ENCODE measurements around the gene C2CD3. TPM values are rescaled to one million over a fixed set of nuclear protein-coding genes. Genes with fewer than 3 reads are reported as not detected.
"Not testable (repeated sequence)": the region's sequence is repeated elsewhere in the genome, so short reads cannot be mapped to it uniquely, and the experiment has no call there.

Gene C2CD3
- total RNA-seq, 1 donor from 2014 or later, result 33.1 TPM

DNA sequence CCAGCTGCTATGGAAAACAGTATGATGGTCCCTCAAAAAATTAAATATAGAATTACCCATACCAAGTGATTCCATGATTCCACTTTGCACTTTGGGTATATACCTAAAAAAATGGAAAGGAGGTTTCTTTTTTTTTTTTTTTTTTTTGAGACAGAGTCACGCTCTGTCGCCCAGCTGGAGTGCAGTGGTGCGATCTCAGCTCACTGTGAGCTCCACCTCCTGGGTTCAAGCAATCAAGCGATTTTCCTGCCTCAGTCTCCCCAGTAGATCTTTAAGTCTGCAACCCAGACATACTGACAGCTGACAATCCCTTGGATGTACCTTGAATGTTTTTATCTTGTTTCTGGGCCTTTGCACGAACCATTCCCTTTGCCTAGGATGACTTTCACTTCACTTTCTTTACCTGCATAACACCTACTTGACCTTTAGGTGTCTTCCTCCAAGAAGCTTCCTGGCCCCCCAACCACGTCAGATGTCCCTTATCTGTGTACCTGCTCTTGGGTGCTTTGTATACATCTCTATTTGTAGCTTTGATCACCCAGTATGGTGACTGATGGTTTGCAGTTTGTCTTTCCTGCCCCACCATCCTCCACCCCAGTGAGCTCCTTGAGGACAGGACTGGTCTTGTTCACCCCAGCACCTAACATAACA lies 173.6 kb downstream of the C2CD3 start:
- H3K4me3 Mint-ChIP-seq (ENCODE audit: low read depth), result no peak overlapping the region
- intact Hi-C loops (cut with micrococcal nuclease), result no loop called here
- H3K27ac Mint-ChIP-seq, result peak overlapping the region; percentile 39
- H3K9me3 Mint-ChIP-seq, result no peaks in the 10 kb centered on the region
- peaks cover 20% of the 10 kb centered on the region for H3K36me3 Mint-ChIP-seq (ENCODE audit: low read depth)
- no peak for DNase-seq (ENCODE audit: low spot score)
- H3K27me3 Mint-ChIP-seq (ENCODE audit: low read depth), result no peaks in the 10 kb centered on the region
- H3K4me1 Mint-ChIP-seq (ENCODE audit: low read depth), result peaks cover 48% of the 10 kb centered on the region

DNA sequence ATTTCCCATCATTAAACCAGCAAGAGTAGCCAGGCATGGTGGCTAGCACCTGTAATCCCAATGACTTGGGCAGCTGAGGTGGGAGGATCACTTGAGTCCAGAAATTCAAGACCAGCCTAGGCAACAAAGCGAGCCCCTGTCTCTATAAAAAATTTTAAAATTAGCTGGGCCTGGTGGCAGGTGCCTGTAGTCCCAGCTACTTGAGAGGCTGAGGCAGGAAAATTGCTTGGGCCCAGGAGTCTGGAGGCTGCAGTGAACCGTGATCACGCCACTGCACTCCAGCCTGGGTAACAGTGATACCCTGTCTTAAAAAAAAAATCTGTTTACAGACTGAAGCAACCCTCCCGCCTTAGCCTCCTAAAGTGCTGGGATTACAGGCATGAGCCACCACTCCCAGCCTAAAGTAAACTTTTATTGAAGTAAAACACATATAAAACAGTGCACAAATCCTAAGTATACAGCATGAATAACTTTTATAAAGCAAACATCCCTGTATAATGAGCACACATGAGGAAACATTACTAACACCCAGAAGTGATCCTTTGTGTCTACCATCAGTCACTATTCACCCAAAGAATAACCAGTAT lies 174.5 kb downstream of the C2CD3 start:
- Mint-ChIP-seq H3K27me3 (ENCODE audit: low read depth) (no peaks in the 10 kb centered on the region), H3K36me3 (ENCODE audit: low read depth) (peaks cover 13% of the 10 kb centered on the region), H3K9me3 (no peaks in the 10 kb centered on the region), H3K4me3 (ENCODE audit: low read depth) (peak overlapping the region; percentile 37), H3K27ac (peak overlapping the region; percentile 96), H3K4me1 (ENCODE audit: low read depth) (peaks cover 49% of the 10 kb centered on the region)
- intact Hi-C loops (cut with micrococcal nuclease), result no loop called here
- no peak for DNase-seq (ENCODE audit: low spot score)

DNA sequence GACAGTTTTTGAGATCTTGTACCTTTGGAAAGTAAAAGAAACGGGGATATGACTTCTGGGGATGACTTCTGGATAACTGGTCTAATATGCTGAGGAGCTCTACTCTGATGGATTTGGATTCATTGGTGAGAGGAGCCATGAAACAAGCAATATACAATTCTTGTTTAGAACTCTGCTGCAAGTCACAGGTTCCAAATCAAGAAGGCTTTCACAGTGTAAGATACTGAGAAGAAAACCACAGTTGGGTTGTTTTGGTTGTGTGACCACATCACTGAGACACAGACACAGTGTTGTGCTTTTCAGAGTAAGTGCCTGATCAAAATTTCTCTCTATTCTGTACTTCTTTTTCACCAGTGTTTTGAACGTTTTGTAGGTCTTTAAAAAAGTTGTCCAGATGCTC lies 175.1 kb downstream of the C2CD3 start:
- peak overlapping the region; percentile 37 for H3K4me3 Mint-ChIP-seq (ENCODE audit: low read depth)
- no peaks in the 10 kb centered on the region for H3K9me3 Mint-ChIP-seq
- H3K36me3 Mint-ChIP-seq (ENCODE audit: low read depth), result peaks cover 10% of the 10 kb centered on the region
- H3K4me1 Mint-ChIP-seq (ENCODE audit: low read depth), result peaks cover 49% of the 10 kb centered on the region
- H3K27me3 Mint-ChIP-seq (ENCODE audit: low read depth), result no peaks in the 10 kb centered on the region
- no peak for DNase-seq (ENCODE audit: low spot score)
- intact Hi-C loops (cut with micrococcal nuclease), result loop anchor here (1.0 kb wide), 5 partner anchors 10 to 31 kb away; no protein-coding TSS in a partner anchor
- peak overlapping the region; percentile 96 for H3K27ac Mint-ChIP-seq

DNA sequence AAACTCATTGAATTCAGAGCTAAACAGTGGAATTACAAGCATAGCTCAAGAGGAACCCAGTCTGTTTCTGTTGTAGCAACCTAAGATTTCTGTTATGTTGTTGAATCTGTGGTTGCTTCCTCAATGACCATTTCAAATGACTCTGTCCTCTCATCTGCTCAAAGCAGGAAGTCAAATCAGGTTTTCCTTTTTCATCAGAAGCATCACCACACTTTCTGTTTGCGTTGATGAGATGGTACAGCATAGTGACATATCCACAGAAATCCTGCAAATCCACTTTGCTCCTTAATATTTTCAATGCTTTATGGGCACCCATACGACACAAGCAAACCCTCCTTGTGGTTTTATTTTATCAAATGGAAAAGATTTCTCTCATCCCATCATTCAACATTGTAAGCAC lies 175.6 kb downstream of the C2CD3 start:
- intact Hi-C loops (cut with micrococcal nuclease), result loop anchor here (1.0 kb wide), 5 partner anchors 10 to 31 kb away; no protein-coding TSS in a partner anchor
- no peaks in the 10 kb centered on the region for H3K27me3 Mint-ChIP-seq (ENCODE audit: low read depth)
- H3K27ac Mint-ChIP-seq, result peak overlapping the region; percentile 96
- peaks cover 45% of the 10 kb centered on the region for H3K4me1 Mint-ChIP-seq (ENCODE audit: low read depth)
- peaks cover 7% of the 10 kb centered on the region for H3K36me3 Mint-ChIP-seq (ENCODE audit: low read depth)
- DNase-seq (ENCODE audit: low spot score), result no peak
- H3K9me3 Mint-ChIP-seq, result no peaks in the 10 kb centered on the region
- H3K4me3 Mint-ChIP-seq (ENCODE audit: low read depth), result peak overlapping the region; percentile 37

DNA sequence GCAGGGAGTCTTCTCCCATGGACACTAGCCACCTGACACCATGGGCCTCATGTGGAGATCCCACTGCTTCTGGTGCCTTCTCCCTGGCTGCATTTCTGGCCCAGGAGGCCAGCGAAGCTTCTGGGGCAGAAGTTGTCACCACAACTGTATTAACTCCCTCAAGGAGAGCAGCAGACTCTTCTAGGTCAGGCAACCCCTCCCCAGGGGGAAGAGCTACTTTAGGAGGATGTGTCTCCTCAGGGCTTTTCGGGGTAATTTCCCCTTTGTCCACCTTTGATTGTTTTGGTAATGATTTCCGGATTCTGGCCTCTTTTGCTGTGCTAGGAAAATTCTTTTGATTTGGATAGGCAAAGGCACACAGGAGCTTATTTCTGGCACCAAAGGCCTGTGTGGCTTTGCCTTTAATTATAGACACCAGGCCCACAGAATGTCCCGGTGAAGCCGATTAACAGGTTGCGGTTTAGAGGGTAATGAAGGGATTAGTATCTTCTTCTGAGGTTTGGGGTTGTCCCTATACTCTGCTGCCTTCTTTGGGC lies 179.3 kb downstream of the C2CD3 start:
- Mint-ChIP-seq H3K36me3 (ENCODE audit: low read depth) (no peaks in the 10 kb centered on the region), H3K27me3 (ENCODE audit: low read depth) (no peaks in the 10 kb centered on the region), H3K4me3 (ENCODE audit: low read depth) (no peak overlapping the region), H3K27ac (no peak overlapping the region), H3K4me1 (ENCODE audit: low read depth) (peaks cover 23% of the 10 kb centered on the region), H3K9me3 (no peaks in the 10 kb centered on the region)
- intact Hi-C loops (cut with micrococcal nuclease), result no loop called here
- DNase-seq (ENCODE audit: low spot score), result no peak

DNA sequence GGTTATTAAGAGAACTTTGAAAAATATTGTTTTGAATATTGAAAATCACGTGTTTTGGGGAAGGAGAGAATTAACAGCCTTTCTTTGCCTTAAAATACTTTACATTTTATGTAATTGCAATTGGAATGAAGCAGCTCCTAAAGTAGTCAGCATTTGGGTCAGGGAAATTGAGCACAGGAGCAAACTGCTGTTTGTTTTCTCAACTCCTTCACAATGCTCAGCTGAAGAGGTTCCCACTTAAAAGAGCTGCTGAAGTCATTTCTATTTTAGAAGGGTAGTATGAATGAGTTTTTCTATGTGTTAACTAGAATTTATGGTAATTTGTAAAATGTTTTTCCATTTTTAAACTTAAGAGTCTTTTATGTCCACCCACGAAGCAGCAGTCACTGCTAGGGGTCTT lies 180.1 kb downstream of the C2CD3 start:
- intact Hi-C loops (cut with micrococcal nuclease), result no loop called here

DNA sequence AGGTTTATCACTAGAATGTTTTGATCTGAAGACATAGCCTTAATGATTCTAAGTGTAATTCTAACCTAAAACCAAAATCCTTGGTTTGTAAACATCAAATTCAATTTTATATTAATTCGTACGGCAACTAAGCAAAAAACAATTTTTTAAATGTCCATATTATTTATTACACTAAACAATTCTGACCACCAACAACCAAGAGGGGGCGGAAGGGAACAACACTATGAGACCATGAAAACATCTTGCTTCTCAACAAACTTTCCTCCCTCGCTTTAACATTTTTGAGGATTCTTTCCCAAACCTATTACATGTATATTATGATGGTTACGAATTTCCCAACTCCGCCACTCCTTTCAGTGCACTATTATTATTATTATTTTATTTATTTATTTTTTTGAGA lies 181.6 kb downstream of the C2CD3 start:
- Mint-ChIP-seq H3K36me3 (ENCODE audit: low read depth) (no peaks in the 10 kb centered on the region), H3K4me1 (ENCODE audit: low read depth) (peaks cover 17% of the 10 kb centered on the region), H3K27me3 (ENCODE audit: low read depth) (no peaks in the 10 kb centered on the region), H3K4me3 (ENCODE audit: low read depth) (no peak overlapping the region), H3K9me3 (no peaks in the 10 kb centered on the region), H3K27ac (no peak overlapping the region)
- intact Hi-C loops (cut with micrococcal nuclease), result no loop called here
- DNase-seq (ENCODE audit: low spot score), result no peak

More for the DNA sequence above, 180.1 kb downstream of the C2CD3 start:
- Mint-ChIP-seq H3K36me3 (ENCODE audit: low read depth) (no peaks in the 10 kb centered on the region), H3K27me3 (ENCODE audit: low read depth) (no peaks in the 10 kb centered on the region), H3K4me3 (ENCODE audit: low read depth) (no peak overlapping the region), H3K27ac (no peak overlapping the region), H3K4me1 (ENCODE audit: low read depth) (peaks cover 18% of the 10 kb centered on the region), H3K9me3 (no peaks in the 10 kb centered on the region)
- no peak for DNase-seq (ENCODE audit: low spot score)

DNA sequence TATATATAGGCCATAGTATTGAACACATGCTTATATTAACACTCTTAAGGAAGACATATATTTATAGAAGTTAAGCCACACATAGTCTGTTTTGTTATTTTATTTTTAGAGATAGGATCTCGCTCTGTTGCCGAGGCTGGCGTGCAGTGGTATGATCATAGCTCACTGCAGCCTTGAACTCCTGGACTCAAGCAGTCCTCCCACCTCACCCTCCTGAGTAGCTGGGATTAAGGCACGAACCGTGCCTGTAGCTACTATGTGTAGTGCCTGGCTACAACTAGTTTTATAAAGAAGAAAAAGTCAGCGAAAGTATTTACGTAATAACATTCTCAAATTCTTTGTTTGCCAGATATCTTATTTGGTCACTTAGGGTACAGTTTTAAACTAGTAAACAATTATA lies 182.6 kb downstream of the C2CD3 start:
- DNase-seq (ENCODE audit: low spot score), result no peak
- H3K4me1 Mint-ChIP-seq (ENCODE audit: low read depth), result peaks cover 25% of the 10 kb centered on the region
- intact Hi-C loops (cut with micrococcal nuclease), result no loop called here
- no peak overlapping the region for H3K4me3 Mint-ChIP-seq (ENCODE audit: low read depth)
- H3K27ac Mint-ChIP-seq, result no peak overlapping the region
- H3K27me3 Mint-ChIP-seq (ENCODE audit: low read depth), result no peaks in the 10 kb centered on the region
- H3K9me3 Mint-ChIP-seq, result no peaks in the 10 kb centered on the region
- H3K36me3 Mint-ChIP-seq (ENCODE audit: low read depth), result no peaks in the 10 kb centered on the region

DNA sequence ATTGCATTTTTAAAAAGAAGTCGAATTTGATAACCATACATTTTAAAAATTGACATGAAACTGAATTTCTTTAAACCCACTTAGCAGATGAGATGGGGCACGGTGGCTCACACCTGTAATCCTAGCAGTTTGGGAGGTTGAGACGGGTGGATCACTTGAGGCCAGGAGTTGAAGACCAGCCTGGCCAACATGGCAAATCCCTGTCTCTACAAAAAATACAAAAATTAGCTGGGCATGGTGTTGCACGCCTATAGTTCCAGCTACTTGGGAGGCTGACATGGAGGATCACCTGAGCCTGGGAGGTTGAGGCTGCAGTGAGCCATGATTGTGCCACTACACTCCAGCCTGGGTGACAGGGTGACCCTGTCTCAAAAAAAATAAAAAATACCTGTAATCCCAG lies 185.1 kb downstream of the C2CD3 start:
- DNase-seq (ENCODE audit: low spot score); intact Hi-C loops (cut with micrococcal nuclease): not testable (repeated sequence)

DNA sequence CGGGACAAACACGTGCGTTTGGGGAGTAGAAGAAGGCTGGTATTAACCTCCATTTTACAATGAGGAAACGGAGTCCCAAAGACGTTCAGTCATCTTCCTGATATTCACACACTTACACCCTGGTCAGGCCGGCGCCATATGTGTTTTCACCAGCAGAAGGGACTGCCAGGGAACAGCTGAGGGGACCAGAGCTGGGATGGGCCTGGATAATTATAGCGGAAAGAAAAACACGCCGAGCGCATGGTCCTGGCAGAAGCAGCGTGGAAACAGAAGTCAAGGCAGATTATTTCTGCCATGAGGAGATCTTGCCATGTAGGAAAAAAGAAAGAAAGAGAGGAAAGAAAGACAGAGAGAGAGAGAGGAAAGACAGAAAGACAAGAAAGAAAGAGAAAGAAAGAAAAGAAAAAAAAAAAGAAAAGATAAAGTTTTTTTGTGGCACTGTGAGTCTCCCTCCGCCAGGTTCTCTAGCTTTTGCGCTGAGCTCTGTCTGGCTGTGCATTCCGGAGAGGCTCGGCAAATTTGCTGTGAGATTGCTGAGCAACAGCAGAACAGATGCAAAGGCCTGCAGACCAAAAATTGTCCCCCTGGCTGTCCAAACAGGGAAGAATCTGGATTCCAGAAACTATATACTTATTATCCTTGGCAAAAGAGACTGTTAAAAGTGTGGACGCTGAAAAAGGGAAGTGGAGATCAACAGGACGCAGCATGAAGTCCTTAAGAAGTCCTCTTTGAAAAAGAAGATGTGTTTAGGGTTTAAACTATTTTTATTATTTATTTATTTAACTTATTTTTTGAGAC lies 186.9 kb downstream of the C2CD3 start:
- intact Hi-C loops (cut with micrococcal nuclease), result loop anchor here (1.0 to 5.0 kb wide), 7 partner anchors 10 to 413 kb away; partner anchors contain the start of genes C2CD3, MRPL48, PGM2L1 and PPME1
- no peaks in the 10 kb centered on the region for H3K9me3 Mint-ChIP-seq
- H3K36me3 Mint-ChIP-seq (ENCODE audit: low read depth), result peaks cover 37% of the 10 kb centered on the region
- H3K27me3 Mint-ChIP-seq (ENCODE audit: low read depth), result no peaks in the 10 kb centered on the region
- DNase-seq (ENCODE audit: low spot score), result no peak
- H3K27ac Mint-ChIP-seq, result peak overlapping the region; percentile 97
- peak overlapping the region; percentile 100 for H3K4me3 Mint-ChIP-seq (ENCODE audit: low read depth)
- H3K4me1 Mint-ChIP-seq (ENCODE audit: low read depth), result peaks cover 33% of the 10 kb centered on the region

More for the DNA sequence above, 185.1 kb downstream of the C2CD3 start:
- peaks cover 20% of the 10 kb centered on the region for H3K4me1 Mint-ChIP-seq (ENCODE audit: low read depth)
- H3K27me3 Mint-ChIP-seq (ENCODE audit: low read depth); H3K9me3 Mint-ChIP-seq; H3K4me3 Mint-ChIP-seq (ENCODE audit: low read depth): not testable (repeated sequence)
- peaks cover 20% of the 10 kb centered on the region for H3K36me3 Mint-ChIP-seq (ENCODE audit: low read depth)
- H3K27ac Mint-ChIP-seq, result peak overlapping the region; percentile 46

DNA sequence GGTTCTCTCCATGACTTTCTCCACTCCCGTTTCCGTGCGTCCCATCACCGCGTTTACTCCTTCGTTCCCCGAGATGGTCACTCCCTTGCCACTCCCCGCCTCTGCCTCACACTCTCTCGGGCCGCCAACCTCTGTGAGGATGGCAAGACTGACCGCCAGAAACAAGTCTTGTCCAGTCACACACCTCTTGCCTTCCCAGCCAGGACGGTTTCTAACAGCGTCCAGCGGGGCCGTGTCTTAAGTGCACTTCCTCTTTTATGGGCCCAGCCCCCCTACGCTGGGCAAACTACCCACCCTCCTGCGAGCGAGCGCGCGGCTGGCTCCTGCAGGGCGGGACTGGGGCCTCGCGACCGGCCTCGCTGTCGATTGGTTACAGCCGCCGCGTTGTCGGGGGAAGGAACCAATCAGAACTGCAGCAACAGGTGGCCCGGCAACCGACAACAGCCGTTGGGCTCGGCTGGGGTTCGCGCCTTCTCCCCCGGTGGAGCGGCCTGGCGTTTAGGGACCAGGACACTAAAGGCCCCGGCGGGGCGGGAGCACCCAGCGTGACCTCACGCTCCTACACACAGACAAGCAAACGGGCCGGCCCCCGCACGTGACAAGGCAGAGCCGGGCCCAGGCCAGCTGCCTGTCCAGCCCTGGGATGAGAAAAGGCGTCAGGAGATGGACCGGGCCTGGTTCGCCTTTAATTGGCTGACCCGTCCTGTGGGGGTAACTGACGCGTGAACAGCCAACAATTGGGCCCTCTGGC lies 187.6 kb downstream of the C2CD3 start:
- Mint-ChIP-seq H3K27ac (peak overlapping the region; percentile 97), H3K4me1 (ENCODE audit: low read depth) (peaks cover 39% of the 10 kb centered on the region), H3K4me3 (ENCODE audit: low read depth) (peak overlapping the region; percentile 100), H3K36me3 (ENCODE audit: low read depth) (peaks cover 45% of the 10 kb centered on the region), H3K9me3 (no peaks in the 10 kb centered on the region), H3K27me3 (ENCODE audit: low read depth) (no peaks in the 10 kb centered on the region)
- peak; percentile 94 for DNase-seq (ENCODE audit: low spot score)
- intact Hi-C loops (cut with micrococcal nuclease), result loop anchor here (1.0 to 5.0 kb wide), 7 partner anchors 9 to 414 kb away; partner anchors contain the start of genes C2CD3, MRPL48, PGM2L1 and PPME1

DNA sequence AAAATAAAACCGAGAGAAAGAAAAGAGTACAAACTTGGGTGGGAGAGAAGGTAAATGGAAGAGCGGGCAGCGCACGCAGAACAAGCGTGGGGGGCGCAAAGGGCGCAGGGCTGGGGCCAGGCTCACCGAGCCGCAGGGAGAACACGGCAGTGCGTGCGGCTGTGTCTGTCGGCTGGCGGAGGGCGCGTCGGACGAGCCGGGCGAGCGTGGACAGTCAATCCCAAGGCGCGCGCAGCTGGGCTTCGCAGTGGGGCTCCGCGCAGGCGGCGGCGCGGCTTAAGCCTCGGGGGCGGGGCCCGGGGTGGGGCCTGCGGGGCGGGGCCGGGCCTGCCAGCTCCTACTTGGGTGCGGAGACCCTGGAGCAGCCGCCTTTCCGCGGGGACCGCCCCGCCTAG lies 188.2 kb downstream of the C2CD3 start, which contains the start of gene UCP2:
UCP2 (minus strand) TSS at position 249 of the 395 bp plus-strand sequence. CDS start 4,465 bp downstream, outside the sequence.
- H3K36me3 Mint-ChIP-seq (ENCODE audit: low read depth), result peaks cover 50% of the 10 kb centered on the region
- H3K4me1 Mint-ChIP-seq (ENCODE audit: low read depth), result peaks cover 41% of the 10 kb centered on the region
- no peaks in the 10 kb centered on the region for H3K27me3 Mint-ChIP-seq (ENCODE audit: low read depth)
- intact Hi-C loops (cut with micrococcal nuclease), result loop anchor here (2.0 to 5.0 kb wide), 4 partner anchors 38 to 415 kb away; partner anchors contain the start of genes C2CD3, MRPL48, PGM2L1 and PPME1
- peak; percentile 78 for DNase-seq (ENCODE audit: low spot score)
- peak within 1 kb of the TSS; percentile 98 for H3K27ac Mint-ChIP-seq
- H3K4me3 Mint-ChIP-seq (ENCODE audit: low read depth), result peak within 1 kb of the TSS; percentile 100
- no peaks in the 10 kb centered on the region for H3K9me3 Mint-ChIP-seq
